ENCODE measurements around the gene ARMH2. TPM values are rescaled to one million over a fixed set of nuclear protein-coding genes. Genes with fewer than 3 reads are reported as not detected.

ARMH2 gene
- total and polyA plus RNA-seq, 9 of the 15 experiments (the other 6 are each of a cell fraction or from before 2014, with no cell fraction given): not detected

- no peak for TF ChIP-seq ZBTB43 (CRISPR knock-in tag; IDR thresholded peaks at IDR 0.05)
These were observed 41.1 kb downstream of the ARMH2 start (continued) for GRCh38 chr6:24757611-24758010.

DNA sequence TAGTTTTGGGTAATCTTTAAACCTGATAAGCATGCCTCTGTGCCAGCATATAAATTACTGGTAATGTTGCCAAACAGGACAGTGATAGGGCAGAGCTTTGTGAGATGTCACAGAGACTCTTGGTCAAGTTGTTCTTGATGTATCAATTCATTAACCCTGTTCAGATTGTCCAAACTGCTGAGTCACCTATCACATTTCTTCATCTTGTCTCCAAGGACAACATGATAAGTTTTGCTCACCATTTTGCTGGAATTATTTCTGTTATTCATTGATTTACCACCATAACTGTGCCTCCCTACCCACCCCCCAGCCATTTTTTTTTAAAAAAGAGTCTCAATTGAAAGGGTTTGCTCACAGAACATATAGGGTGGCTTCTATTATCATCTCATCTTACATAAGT lies 43.4 kb downstream of the ARMH2 start:
- ChIA-PET CTCF (ENCODE audit: low intra/inter-chr PET ratio) (no interaction called here), POLR2A (interaction anchor here (1.6 to 2.2 kb wide), 2 partner anchors 10 to 12 kb away, joined by 4 to 9 read pairs; no protein-coding TSS in a partner anchor)
- Histone ChIP-seq H2AFZ (ENCODE audit: low read depth, low read length) (no peak overlapping the region; the same call in 1 of the 2 replicates), H3K9ac (ENCODE audit: insufficient read depth in 1 of 2, low read depth in 2 of 2, low read length in 2 of 2) (no peak overlapping the region), H3K36me3 (ENCODE audit: control insufficient read depth, insufficient read depth, low read length) (no peaks in the 10 kb centered on the region), H3K27ac (ENCODE audit: extremely low read depth, low read depth, low read length) (peak overlapping the region; percentile 51; the same call in 1 of the 3 replicates), H3K9me1 (ENCODE audit: control insufficient read depth, insufficient read depth, low read length) (no peaks in the 10 kb centered on the region), H3K9me3 (replicated peaks; ENCODE audit: control insufficient read depth, insufficient read depth, low read depth, low read length) (no peaks in the 10 kb centered on the region; the same call in none of the 2 replicates), H3K27me3 (ENCODE audit: control insufficient read depth in 2 of 2, insufficient read depth in 2 of 2, low read length in 2 of 2) (no peaks in the 10 kb centered on the region), H4K20me1 (replicated peaks; ENCODE audit: control insufficient read depth, insufficient read depth, low read length) (no peaks in the 10 kb centered on the region), H3K4me2 (ENCODE audit: insufficient read depth, low read length) (no peak overlapping the region), H3K4me3 (no peak overlapping the region), H3K4me1 (replicated peaks in 1 of 2; ENCODE audit: control insufficient read depth in 2 of 2, insufficient read depth in 2 of 2, low read length in 2 of 2) (peaks cover 0 to 17% of the 10 kb centered on the region in 2 experiments; a peak in 3 of 5 replicates), H3K79me2 (ENCODE audit: control insufficient read depth, insufficient read depth, low read length) (no peaks in the 10 kb centered on the region)
- DNase-seq (ENCODE audit: extremely low read depth in 1 of 4, low spot score in 3 of 4): peak in 2 of 4 experiments; percentile 41 to 52
- in situ Hi-C loops (cut with MboI) (no loop called here), intact Hi-C loops (cut with micrococcal nuclease) (no loop called here)
- no peak for ATAC-seq
- no TSS peak for BruUV-seq (replicated peaks)
- no peak for FAIRE-seq
- TF ChIP-seq SPI1 (IDR thresholded peaks at IDR 0.05; ENCODE audit: borderline replicate concordance, low read depth, low read length) (no peak), FOXJ2 (tag; IDR thresholded peaks at IDR 0.05) (peak; percentile 92), VEZF1 (CRISPR knock-in tag; IDR thresholded peaks at IDR 0.05) (peak; percentile 36), CBX8 (IDR thresholded peaks at IDR 0.05; ENCODE audit: borderline replicate concordance, extremely low read depth, low read depth, low read length, poor library complexity, severe bottlenecking) (no peak), TEAD1 (CRISPR knock-in tag; IDR thresholded peaks at IDR 0.05) (0 out of 4 replicates have a peak, but pooled peaks of 1 of the 2 experiments have one; percentile 31), ZNF766 (CRISPR knock-in tag; conservative IDR thresholded peaks at IDR 0.05) (0 out of 2 replicates have a peak, but pooled peaks have one; percentile 12), SREBF2 (CRISPR knock-in tag; IDR thresholded peaks at IDR 0.05) (no peak), RCOR1 (IDR thresholded peaks at IDR 0.05; ENCODE audit: borderline replicate concordance in 1 of 2, low read depth in 2 of 2, low read length in 2 of 2) (0 out of 4 replicates have a peak, but pooled peaks of 1 of the 2 experiments have one; percentile 45), ZNF740 (CRISPR knock-in tag; IDR thresholded peaks at IDR 0.05) (no peak), ZNF740 (tag; IDR thresholded peaks at IDR 0.05) (peak in 1 of 2 experiments; percentile 22; a peak in 1 of 4 replicates), MXI1 (IDR thresholded peaks at IDR 0.05; ENCODE audit: low read depth, low read length) (no peak), GTF2E2 (tag; IDR thresholded peaks at IDR 0.05) (0 out of 2 replicates have a peak, but pooled peaks have one; percentile 22), BMI1 (IDR thresholded peaks at IDR 0.05; ENCODE audit: low read length) (no peak), KLF6 (CRISPR knock-in tag; IDR thresholded peaks at IDR 0.05; ENCODE audit: borderline replicate concordance) (no peak), GTF2B (IDR thresholded peaks at IDR 0.05; ENCODE audit: extremely low read depth, insufficient read length) (no peak), ZKSCAN3 (CRISPR knock-in tag; IDR thresholded peaks at IDR 0.05) (no peak)

All from K562 (cell line).